Spleen (tissue), 11 donors: ENCODE measurements around the gene PTPN11. TPM values are rescaled to one million over a fixed set of nuclear protein-coding genes. Genes with fewer than 3 reads are reported as not detected.
A peak's percentile ranks its signal among the peaks of the same experiment; 100 is the strongest.
"Not testable (repeated sequence)": the region's sequence is repeated elsewhere in the genome, so short reads cannot be mapped to it uniquely, and the experiment has no call there.

ENCODE experiments used
- DNase-seq: peaks from one replicate; pipeline ENCODE4 v3.0.0-alpha.2; 2020
- H3K27ac ChIP-seq, 8 donors: fragments of 200-600 bp; sonication (generic) in 7 of 8; 1 replicate in 4 of 8; 2 replicates in 4 of 8; pipeline versions ENCODE4 v1.5.0 to v1.8.0; 2016 to 2021; ENCODE audit warnings: inconsistent platforms in 4 of 8, mild to moderate bottlenecking in 4 of 8, moderate library complexity in 1 of 8
- H3K27me3 ChIP-seq, 7 donors: fragments of 200-600 bp; sonication (generic) in 6 of 7; replicated peaks in 1 of 7; 1 replicate in 4 of 7; 2 replicates in 3 of 7; pipeline versions ENCODE4 v1.5.0 to v1.8.0; 2016 to 2021; ENCODE audit warnings: inconsistent platforms in 3 of 7, mild to moderate bottlenecking in 1 of 7
- H3K36me3 ChIP-seq, 6 donors: fragments of 200-600 bp; sonication (generic) in 5 of 6; 1 replicate in 4 of 6; 2 replicates in 2 of 6; pipeline versions ENCODE4 v1.5.0 to v1.8.0; 2016 to 2021; ENCODE audit warnings: inconsistent platforms in 2 of 6
- H3K4me1 ChIP-seq, 6 donors: fragments of 200-600 bp; sonication (generic) in 5 of 6; 1 replicate in 3 of 6; 2 replicates in 3 of 6; pipeline versions ENCODE4 v1.5.0 to v1.8.0; 2016 to 2021; ENCODE audit warnings: inconsistent platforms in 3 of 6
- H3K4me3 ChIP-seq, 8 donors: fragments of 200-600 bp; sonication (generic) in 7 of 8; 1 replicate in 4 of 8; 2 replicates in 4 of 8; pipeline versions ENCODE4 v1.5.0 to v1.8.0; 2016 to 2021; ENCODE audit warnings: inconsistent platforms in 4 of 8, mild to moderate bottlenecking in 4 of 8, moderate library complexity in 2 of 8
- H3K9me3 ChIP-seq, 8 donors: fragments of 200-600 bp; sonication (generic) in 7 of 8; 1 replicate in 4 of 8; 2 replicates in 4 of 8; pipeline versions ENCODE4 v1.5.0 to v1.8.0; 2016 to 2021; ENCODE audit warnings: inconsistent platforms in 4 of 8
- CTCF ChIP-seq, 11 experiments: fragments of 200-600 bp in 7 of 11; fragments of 450-650 bp in 4 of 11; sonication (generic) in 4 of 11; IDR thresholded peaks in 8 of 11; conservative IDR thresholded peaks in 3 of 11; 1 replicate in 7 of 11; 2 replicates in 4 of 11; pipeline versions ENCODE4 v1.4.0 to v1.8.0; 2016 to 2021; ENCODE audit warnings: antibody characterized with exemption in 11 of 11, inconsistent platforms in 4 of 11, mild to moderate bottlenecking in 1 of 11
- POLR2A ChIP-seq, 3 donors: fragments of 450-650 bp; IDR thresholded peaks; one replicate each; pipeline ENCODE4 v1.5.1; 2017; ENCODE audit warnings: antibody characterized with exemption in 3 of 3, mild to moderate bottlenecking in 1 of 3
- POLR2AphosphoS5 ChIP-seq, 3 donors: sonication (generic); formaldehyde crosslinking; IDR thresholded peaks; one replicate each; pipeline ENCODE4 v1.5.1; 2017; ENCODE audit warnings: antibody characterized with exemption in 3 of 3
- WGBS, 5 donors: extraction: QIAGEN DNeasy Blood & Tissue Kit in 3 of 5; methylation state at CpG; one replicate each; pipeline versions ENCODE4 v1.1.5 to v1.1.7; 2013 to 2018; 5-methylcytosine and 5-hydroxymethylcytosine counted together
- intact Hi-C: fragments of 100-400 bp; cut with DNase I; formaldehyde crosslinking; loops from one replicate; pipeline ENCODE4 v1.15.0; 2023; ENCODE audit warnings: low total_unique reads
- polyA plus RNA-seq, 3 donors: library from polyadenylated mRNA; stranded (reverse); fragments of 200-250 nt; gene quantifications; one replicate each; pipeline ENCODE4 v1.2.1, GENCODE V29; 2013
- total RNA-seq, 7 donors: library from RNA; depleted of rRNA in 3 of 7; stranded (reverse); fragments of >200 nt in 3 of 7; fragmentation: NEBNext Ultra II Directional in 4 of 7; extraction: Animal tissue kit (Norgen Biotek cat#: 25700) in 4 of 7; gene quantifications; one replicate each; pipeline versions ENCODE4 v1.1.0 to v1.2.1, GENCODE V29; 2016 to 2021
- donor health status: healthy with polysubstance abuse.
- donor health status: DM: no; HTN: no; CAD: no; lungs with moderate emphysema.
- donor health status: DM: no; HTN: no; CAD: no.
- donor health status: Bipolar disorder and iron deficiency.
- donor health status: healthy.
- donor health status: DM: no; HTN: no; CAD: no.
- donor health status: DM: yes; HTN: yes; CAD: no.

Gene PTPN11
- total and polyA plus RNA-seq, 10 donors: 12.1 to 71.8 (median 61.5) TPM

- whole genome bisulfite sequencing, 5 donors: 70 to 81% (median 74%) methylated on average over 3 of the region's 3 CpGs
- TF ChIP-seq CTCF (IDR thresholded peaks at IDR 0.05 in 8 of 11, conservative IDR thresholded peaks at IDR 0.05 in 3 of 11) (no peak), POLR2AphosphoS5 (IDR thresholded peaks at IDR 0.05) (no peak), POLR2A (IDR thresholded peaks at IDR 0.05) (no peak)
- H3K9me3 ChIP-seq: no peaks in the 10 kb centered on the region
- H3K4me1 ChIP-seq: peaks cover 0 to 18% (median 3%) of the 10 kb centered on the region in 6 donors
- intact Hi-C loops: no loop called here
- no peak for DNase-seq
- H3K36me3 ChIP-seq: peaks cover 0 to 76% (median 39%) of the 10 kb centered on the region in 6 donors
- H3K4me3 ChIP-seq: no peak overlapping the region
- H3K27ac ChIP-seq: no peak overlapping the region
- H3K27me3 ChIP-seq: no peaks in the 10 kb centered on the region
Observed at GRCh38 chr12:112446008-112446725, 27.4 kb downstream of the PTPN11 start.

GRCh38 chr12:112447106-112447505, 28.4 kb downstream of the PTPN11 start:
- peaks cover 0 to 18% (median 3%) of the 10 kb centered on the region in 6 donors for H3K4me1 ChIP-seq
- no peak overlapping the region for H3K4me3 ChIP-seq
- intact Hi-C loops: no loop called here
- peak overlapping the region in 1 of 8 donors; percentile 10 for H3K27ac ChIP-seq
- no peak for DNase-seq
- H3K27me3 ChIP-seq: no peaks in the 10 kb centered on the region
- no peaks in the 10 kb centered on the region for H3K9me3 ChIP-seq
- WGBS, 5 donors: 20 to 43% (median 22%) methylated on average over 3 of the region's 3 CpGs
- H3K36me3 ChIP-seq: peaks cover 0 to 85% (median 44%) of the 10 kb centered on the region in 6 donors
- no peak for TF ChIP-seq POLR2A (IDR thresholded peaks at IDR 0.05)

- intact Hi-C loops, H3K27ac ChIP-seq, DNase-seq, H3K9me3 ChIP-seq, H3K4me3 ChIP-seq, H3K27me3 ChIP-seq: not testable (repeated sequence)
- WGBS, 5 donors: 90 to 98% (median 97%) methylated on average over 2 of the region's 2 CpGs
- peaks cover 0 to 95% (median 53%) of the 10 kb centered on the region in 6 donors for H3K36me3 ChIP-seq
- peaks cover 0 to 18% (median 3%) of the 10 kb centered on the region in 6 donors for H3K4me1 ChIP-seq
Observed at GRCh38 chr12:112448165-112448564, 29.4 kb downstream of the PTPN11 start.

GRCh38 chr12:112450725-112451124, 32.0 kb downstream of the PTPN11 start:
- intact Hi-C loops: no loop called here
- Histone ChIP-seq H3K4me1 (peaks cover 0 to 18% (median 3%) of the 10 kb centered on the region in 6 donors), H3K36me3 (peaks cover 6 to 100% (median 78%) of the 10 kb centered on the region in 6 donors), H3K9me3 (no peaks in the 10 kb centered on the region), H3K27ac (no peak overlapping the region), H3K4me3 (no peak overlapping the region), H3K27me3 (no peaks in the 10 kb centered on the region)
- 80 to 89% (median 88%) methylated on average over 4 of the region's 4 CpGs for WGBS, 5 donors
- DNase-seq: no peak
- TF ChIP-seq POLR2A (IDR thresholded peaks at IDR 0.05) (no peak), CTCF (IDR thresholded peaks at IDR 0.05 in 8 of 11, conservative IDR thresholded peaks at IDR 0.05 in 3 of 11) (no peak), POLR2AphosphoS5 (IDR thresholded peaks at IDR 0.05) (no peak)

- TF ChIP-seq POLR2A (IDR thresholded peaks at IDR 0.05): no peak
- no peak for TF ChIP-seq POLR2AphosphoS5 (IDR thresholded peaks at IDR 0.05)
- no peak for TF ChIP-seq CTCF (IDR thresholded peaks at IDR 0.05 in 8 of 11, conservative IDR thresholded peaks at IDR 0.05 in 3 of 11)
- 94 to 98% (median 97%) methylated on average over 7 of the region's 7 CpGs for WGBS, 5 donors
- H3K4me1 ChIP-seq: no peaks in the 10 kb centered on the region
- H3K4me3 ChIP-seq: no peak overlapping the region
- H3K9me3 ChIP-seq: no peaks in the 10 kb centered on the region
- DNase-seq: no peak
- intact Hi-C loops: no loop called here
- no peak overlapping the region for H3K27ac ChIP-seq
- peaks cover 6 to 100% (median 78%) of the 10 kb centered on the region in 6 donors for H3K36me3 ChIP-seq
- H3K27me3 ChIP-seq: no peaks in the 10 kb centered on the region
Observed at GRCh38 chr12:112456029-112456428, 37.3 kb downstream of the PTPN11 start.

GRCh38 chr12:112457142-112457541, 38.4 kb downstream of the PTPN11 start:
- H3K27ac ChIP-seq, DNase-seq, H3K27me3 ChIP-seq, H3K9me3 ChIP-seq, H3K4me3 ChIP-seq, intact Hi-C loops, H3K4me1 ChIP-seq: not testable (repeated sequence)
- WGBS, 5 donors: 94 to 100% (median 96%) methylated on average over 1 of the region's 1 CpG
- peaks cover 6 to 100% (median 70%) of the 10 kb centered on the region in 6 donors for H3K36me3 ChIP-seq
